Mucosa of descending colon (tissue), 3 donors: ENCODE results near the gene HSD17B12. TPM values are rescaled to one million over a fixed set of nuclear protein-coding genes. Genes with fewer than 3 reads are reported as not detected.

Experiments
- ATAC-seq: fragments of 200-7000 bp; cut with Tn5 transposase; one replicate; pipeline ENCODE4 v1.9.1; 2020; ENCODE audit warnings: mild to moderate bottlenecking, moderate library complexity
- DNase-seq, 3 donors: peaks; one replicate each; pipeline ENCODE4 v3.0.0-alpha.2; 2020
- H3K36me3 ChIP-seq: fragments of 200-600 bp; one replicate; pipeline ENCODE4 v1.8.0; 2021; ENCODE audit warnings: low read depth, mild to moderate bottlenecking
- H3K4me1 ChIP-seq: fragments of 200-600 bp; one replicate; pipeline ENCODE4 v1.8.0; 2021; ENCODE audit warnings: low read depth, mild to moderate bottlenecking
- H3K4me3 ChIP-seq: fragments of 200-600 bp; one replicate; pipeline ENCODE4 v1.8.0; 2021; ENCODE audit warnings: mild to moderate bottlenecking
- H3K9me3 ChIP-seq: fragments of 200-600 bp; one replicate; pipeline ENCODE4 v1.8.0; 2021; ENCODE audit warnings: mild to moderate bottlenecking
- CTCF ChIP-seq: fragments of 200-600 bp; IDR thresholded peaks from one replicate; pipeline ENCODE4 v1.8.0; 2022; ENCODE audit warnings: antibody characterized with exemption, mild to moderate bottlenecking
- intact Hi-C, 2 donors: fragments of 100-400 bp; cut with DNase I in 1 of 2; cut with micrococcal nuclease in 1 of 2; formaldehyde crosslinking; loops; one replicate each; pipeline versions ENCODE4 v1.11.0 to v1.11.1; 2022; cut with DNase I, micrococcal nuclease
- long read RNA-seq, 2 donors: library from polyadenylated mRNA; unstranded; transcript quantifications; one replicate each; pipeline ENCODE4 v2.0.0, GENCODE V29; 2019 to 2021
- total RNA-seq, 3 donors: library from RNA; stranded (reverse); fragmentation: NEBNext Ultra II Directional in 2 of 3; extraction: Animal tissue kit (Norgen Biotek cat#: 25700) in 2 of 3; gene quantifications; one replicate each; pipeline versions ENCODE4 v1.2.1 to v1.2.4, GENCODE V29; 2021 to 2023
- donor health status: DM: no; HTN: no; CAD: no; lungs with moderate emphysema.
- donor health status: DM: no; HTN: no; CAD: no.
- donor health status: DM: no; HTN: yes; CAD: no.

HSD17B12 gene
- total RNA-seq: 100 to 1,000 TPM in 2 of 3 donors, 10 to 100 TPM in 1; 63.0 to 119 (median 114) TPM
- long read RNA-seq, donor 1, transcript HSD17B12-201 (11 exons, 2,571 nt): major isoform, 64 of 69 reads
- long read RNA-seq, donor 1, partial matches to known transcripts: 1 of 69 reads
- long read RNA-seq, donor 1, other reads (novel, unspliced or antisense): 4 of 69 reads
- long read RNA-seq, donor 2, transcript HSD17B12-201 (11 exons, 2,571 nt): major isoform, 66 of 77 reads
- long read RNA-seq, donor 2, partial matches to known transcripts: 5 of 77 reads
- long read RNA-seq, donor 2, other reads (novel, unspliced or antisense): 6 of 77 reads

GRCh38 chr11:43680521-43681400 lies at the start of gene HSD17B12:
Gene HSD17B12 (plus strand): TSS chr11:43680738. CDS start chr11:43680828, 90 bp downstream.
- Histone ChIP-seq H3K4me3 (peak within 1 kb of the TSS; percentile 51), H3K36me3 (no peaks in the 10 kb centered on the region), H3K4me1 (peaks cover 4% of the 10 kb centered on the region), H3K9me3 (no peaks in the 10 kb centered on the region)
- DNase-seq (peak; percentile 99), ATAC-seq (peak; percentile 98)
- intact Hi-C loops: no loop called here
- TF ChIP-seq CTCF: no peak

- no peak for DNase-seq
- Histone ChIP-seq H3K9me3 (no peaks in the 10 kb centered on the region), H3K36me3 (no peaks in the 10 kb centered on the region), H3K4me3 (no peak overlapping the region), H3K4me1 (no peaks in the 10 kb centered on the region)
- no peak for TF ChIP-seq CTCF
- intact Hi-C loops: no loop called here
- no peak for ATAC-seq
Observed at GRCh38 chr11:43631732-43632131, 48.8 kb upstream of the HSD17B12 start.

GRCh38 chr11:43632181-43632580 lies 48.4 kb upstream of the HSD17B12 start:
- no peak for ATAC-seq
- intact Hi-C loops: no loop called here
- no peak for DNase-seq
- TF ChIP-seq CTCF: no peak
- H3K36me3 ChIP-seq: no peaks in the 10 kb centered on the region
- H3K9me3 ChIP-seq: no peaks in the 10 kb centered on the region
- H3K4me1 ChIP-seq: no peaks in the 10 kb centered on the region
- no peak overlapping the region for H3K4me3 ChIP-seq

- H3K4me3 ChIP-seq: no peak overlapping the region
Observed at GRCh38 chr11:43638717-43639116, 41.8 kb upstream of the HSD17B12 start.

GRCh38 chr11:43639224-43639623 lies 41.3 kb upstream of the HSD17B12 start:
- no peak for ATAC-seq
- DNase-seq: no peak
- H3K4me1 ChIP-seq: no peaks in the 10 kb centered on the region
- TF ChIP-seq CTCF: no peak
- H3K9me3 ChIP-seq: no peaks in the 10 kb centered on the region
- intact Hi-C loops: no loop called here
- no peaks in the 10 kb centered on the region for H3K36me3 ChIP-seq
- no peak overlapping the region for H3K4me3 ChIP-seq

More at GRCh38 chr11:43638717-43639116, 41.8 kb upstream of the HSD17B12 start:
- DNase-seq (no peak), ATAC-seq (no peak)
- H3K36me3 ChIP-seq: no peaks in the 10 kb centered on the region
- TF ChIP-seq CTCF: no peak
- intact Hi-C loops: no loop called here
- no peaks in the 10 kb centered on the region for H3K9me3 ChIP-seq
- no peaks in the 10 kb centered on the region for H3K4me1 ChIP-seq
